HepG2 (cell line): ENCODE data around the gene KCTD6. TPM values are rescaled to one million over a fixed set of nuclear protein-coding genes. Genes with fewer than 3 reads are reported as not detected.

Source experiments
- ARID5B ChIP-seq: IDR thresholded peaks from 2 replicates; pipeline ENCODE4 v1.4.0; 2020; ENCODE audit warnings: mild to moderate bottlenecking, missing genetic modification reagents
- ELF3 ChIP-seq: IDR thresholded peaks from 2 replicates; pipeline ENCODE4 v1.6.1; 2016; ENCODE audit warnings: missing genetic modification reagents, missing compliant biosample characterization
- IRF9 ChIP-seq: sonication (generic); formaldehyde crosslinking; IDR thresholded peaks from 2 replicates; pipeline ENCODE4 v1.8.0; 2022; ENCODE audit warnings: missing genetic modification reagents, mild to moderate bottlenecking, borderline replicate concordance
- MXD4 ChIP-seq: IDR thresholded peaks from 2 replicates; pipeline ENCODE4 v1.6.1; 2016; ENCODE audit warnings: mild to moderate bottlenecking, missing biosample characterization, missing genetic modification reagents
- NFKB2 ChIP-seq: sonication (generic); formaldehyde crosslinking; IDR thresholded peaks from 2 replicates; pipeline ENCODE4 v1.4.0; 2020; ENCODE audit warnings: missing genetic modification reagents, borderline replicate concordance
- NFRKB ChIP-seq: fragments of 450-650 bp; IDR thresholded peaks from 2 replicates; pipeline ENCODE4 v1.6.1; 2017
- PAXIP1 ChIP-seq: sonication (generic); formaldehyde crosslinking; conservative IDR thresholded peaks from 2 replicates; pipeline ENCODE4 v1.4.0; 2020; ENCODE audit warnings: mild to moderate bottlenecking, missing genetic modification reagents, moderate library complexity
- RARA ChIP-seq: IDR thresholded peaks from 2 replicates; pipeline ENCODE4 v1.6.1; 2016; ENCODE audit warnings: missing genetic modification reagents, missing compliant biosample characterization
- XRCC5 ChIP-seq: fragments of 200-400 bp; formaldehyde crosslinking; optimal IDR thresholded peaks from 2 replicates; pipeline ENCODE3; 2017; ENCODE audit warnings: mild to moderate bottlenecking, low read length
- ZBED4 ChIP-seq: sonication (generic); formaldehyde crosslinking; IDR thresholded peaks from 2 replicates; pipeline ENCODE4 v1.4.0; 2020; ENCODE audit warnings: missing genetic modification reagents, borderline replicate concordance
- ZNF207 ChIP-seq: fragments of 450-650 bp; IDR thresholded peaks from 2 replicates; pipeline ENCODE4 v1.6.1; 2016; ENCODE audit warnings: antibody characterized with exemption, borderline replicate concordance
- ZNF740 ChIP-seq: sonication (generic); formaldehyde crosslinking; IDR thresholded peaks from 2 replicates; pipeline ENCODE4 v1.4.0; 2020; ENCODE audit warnings: missing genetic modification reagents
- ZNF782 ChIP-seq: sonication (generic); formaldehyde crosslinking; IDR thresholded peaks from 2 replicates; pipeline ENCODE4 v1.4.0; 2020; ENCODE audit warnings: missing genetic modification reagents, mild to moderate bottlenecking, borderline replicate concordance
- polyA plus RNA-seq, 8 experiments: library from polyadenylated mRNA; depleted of rRNA in 3 of 8; stranded (reverse) in 7 of 8; unstranded in 1 of 8; fragments of >200 nt; fragmentation: Illumina TruSeq in 4 of 8; extraction: Trizol in 4 of 8; gene quantifications; 2 replicates each; pipeline versions ENCODE4 v1.2.1 to v1.2.3, GENCODE V29; 2011 to 2016; ENCODE audit warnings: low read depth in 4 of 8, missing spikeins in 1 of 8, mixed read lengths in 1 of 8; ENCODE audit not compliant: insufficient read depth in 1 of 8
- total RNA-seq, 5 experiments: library from RNA; depleted of rRNA; stranded (reverse); fragments of >200 nt; fragmentation: Illumina TruSeq; extraction: Trizol; gene quantifications; 2 replicates each; pipeline ENCODE4 v1.2.3, GENCODE V29; 2016; ENCODE audit warnings: low read depth in 1 of 5
- TF ChIP-seq, protein P1 (sequence below): sonication (generic); formaldehyde crosslinking; IDR thresholded peaks from 2 replicates; pipeline ENCODE4 v1.4.0; 2020; ENCODE audit warnings: missing genetic modification reagents

Gene KCTD6
- total and polyA plus RNA-seq, 2 of the 13 experiments (the other 11 are each of a cell fraction or from before 2014, with no cell fraction given) = 13.4 to 14.2 TPM

DNA sequence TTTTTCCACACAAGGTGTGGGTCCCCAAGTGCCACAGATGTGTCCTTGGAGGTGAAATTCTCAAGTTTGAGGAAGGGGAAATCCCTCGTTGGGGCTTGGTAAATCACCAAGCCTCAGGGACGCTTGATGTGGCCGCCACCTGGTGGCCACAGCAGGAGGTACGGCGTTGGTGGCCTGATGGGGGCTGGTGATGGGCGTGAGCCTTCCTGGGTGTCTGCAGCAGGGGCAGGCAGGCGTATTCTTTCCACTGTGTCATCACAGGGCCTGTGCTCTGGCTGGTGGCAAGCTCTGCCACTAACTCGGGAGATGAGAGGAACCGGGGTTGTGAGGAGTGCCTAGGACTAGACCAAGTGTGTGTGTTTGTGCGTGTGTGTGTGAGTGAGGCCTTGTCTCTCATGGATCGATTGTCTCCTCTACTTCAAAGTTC lies 40.9 kb downstream of the KCTD6 start (continued):
- TF ChIP-seq ARID5B (CRISPR knock-in tag) = peak; percentile 22; the same call in 1 of the 2 replicates
- peak; percentile 67 for TF ChIP-seq ELF3
- peak; percentile 91 for TF ChIP-seq XRCC5
- 0 out of 2 replicates have a peak, but pooled peaks have one; percentile 42 for TF ChIP-seq PAXIP1
- TF ChIP-seq NFRKB = no peak
- TF ChIP-seq ZNF207 = no peak
- no peak for TF ChIP-seq RARA (CRISPR knock-in tag)
- peak; percentile 17; the same call in 1 of the 2 replicates for TF ChIP-seq NFKB2 (CRISPR knock-in tag)
- TF ChIP-seq IRF9 (CRISPR knock-in tag) = peak; percentile 59; the same call in 1 of the 2 replicates
- TF ChIP-seq ZBED4 (CRISPR knock-in tag) = no peak
- TF ChIP-seq MXD4 (CRISPR knock-in tag) = 0 out of 2 replicates have a peak, but pooled peaks have one; percentile 19
- TF ChIP-seq ZNF782 = 0 out of 2 replicates have a peak, but pooled peaks have one; percentile 46
- TF ChIP-seq, protein P1, sequence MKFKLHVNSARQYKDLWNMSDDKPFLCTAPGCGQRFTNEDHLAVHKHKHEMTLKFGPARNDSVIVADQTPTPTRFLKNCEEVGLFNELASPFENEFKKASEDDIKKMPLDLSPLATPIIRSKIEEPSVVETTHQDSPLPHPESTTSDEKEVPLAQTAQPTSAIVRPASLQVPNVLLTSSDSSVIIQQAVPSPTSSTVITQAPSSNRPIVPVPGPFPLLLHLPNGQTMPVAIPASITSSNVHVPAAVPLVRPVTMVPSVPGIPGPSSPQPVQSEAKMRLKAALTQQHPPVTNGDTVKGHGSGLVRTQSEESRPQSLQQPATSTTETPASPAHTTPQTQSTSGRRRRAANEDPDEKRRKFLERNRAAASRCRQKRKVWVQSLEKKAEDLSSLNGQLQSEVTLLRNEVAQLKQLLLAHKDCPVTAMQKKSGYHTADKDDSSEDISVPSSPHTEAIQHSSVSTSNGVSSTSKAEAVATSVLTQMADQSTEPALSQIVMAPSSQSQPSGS (CRISPR knock-in tag) = peak; percentile 25; the same call in 1 of the 2 replicates
- no peak for TF ChIP-seq ZNF740 (CRISPR knock-in tag)
